KMS-11 (cell line): ENCODE measurements around the gene SLC16A7.

Experiments
- H2AFZ ChIP-seq: fragments of 200-600 bp; sonication (generic); 2 replicates; pipeline ENCODE4 v1.6.1; 2016; ENCODE audit warnings: antibody characterized with exemption, mixed run types, low read depth
- H3K27ac ChIP-seq: fragments of 200-600 bp; sonication (generic); 2 replicates; pipeline ENCODE4 v1.6.1; 2016; ENCODE audit warnings: mild to moderate bottlenecking, mixed run types
- H3K27me3 ChIP-seq: fragments of 200-600 bp; sonication (generic); 2 replicates; pipeline ENCODE4 v1.6.1; 2017; ENCODE audit warnings: mild to moderate bottlenecking, low read depth, mixed run types, moderate library complexity; ENCODE audit not compliant: insufficient read depth
- H3K36me3 ChIP-seq: fragments of 200-600 bp; sonication (generic); 2 replicates; pipeline ENCODE4 v1.6.1; 2017; ENCODE audit warnings: mild to moderate bottlenecking, mixed run types; ENCODE audit not compliant: insufficient read depth
- H3K4me1 ChIP-seq: fragments of 200-600 bp; sonication (generic); 2 replicates; pipeline ENCODE4 v1.6.1; 2016; ENCODE audit warnings: mild to moderate bottlenecking, low read depth, mixed run types; ENCODE audit not compliant: poor library complexity, severe bottlenecking
- H3K4me2 ChIP-seq: fragments of 200-600 bp; sonication (generic); 2 replicates; pipeline ENCODE4 v1.7.0; 2016; ENCODE audit warnings: mild to moderate bottlenecking, mixed run types
- H3K4me3 ChIP-seq: fragments of 200-600 bp; sonication (generic); IDR thresholded peaks from 2 replicates; pipeline ENCODE4 v1.6.1; 2017; ENCODE audit warnings: low read depth, low read length, mixed read lengths; ENCODE audit not compliant: insufficient read depth
- H3K79me2 ChIP-seq: fragments of 200-600 bp; sonication (generic); 2 replicates; pipeline ENCODE4 v1.6.1; 2016; ENCODE audit warnings: low read depth, mixed run types; ENCODE audit not compliant: insufficient read depth
- H3K9ac ChIP-seq: fragments of 200-600 bp; sonication (generic); 2 replicates; pipeline ENCODE4 v1.6.1; 2016; ENCODE audit warnings: mild to moderate bottlenecking, mixed run types
- H4K20me1 ChIP-seq: fragments of 200-600 bp; sonication (generic); 2 replicates; pipeline ENCODE4 v1.6.1; 2016; ENCODE audit warnings: mild to moderate bottlenecking, mixed run types; ENCODE audit not compliant: insufficient read depth
- TF ChIP-seq, protein P1 (sequence below): fragments of 200-600 bp; sonication (generic); conservative IDR thresholded peaks from 2 replicates; pipeline ENCODE4 v1.6.1; 2017; ENCODE audit warnings: low read depth, mild to moderate bottlenecking, antibody characterized with exemption, low read length, moderate library complexity, mixed read lengths

The SLC16A7 gene

DNA sequence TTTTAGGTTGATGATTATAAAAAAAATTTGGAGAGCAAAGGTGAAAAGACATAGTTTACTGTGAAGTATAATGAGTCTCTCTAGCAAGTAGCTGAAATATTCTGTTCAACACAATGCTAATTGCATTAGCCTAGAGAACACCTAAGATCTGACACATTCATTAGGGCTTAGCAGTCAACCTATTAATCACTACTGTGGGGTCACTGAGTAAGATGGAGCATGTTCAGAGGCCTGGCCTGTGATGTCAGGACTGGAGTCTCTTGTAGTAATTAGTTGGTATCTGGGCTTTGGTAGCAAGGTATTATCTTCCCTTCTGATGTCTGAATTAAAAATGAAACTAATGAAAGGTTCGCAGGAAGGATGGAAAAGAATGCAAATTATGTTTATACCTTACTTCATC lies 112.7 kb downstream of the SLC16A7 start:
- TF ChIP-seq, protein P1, sequence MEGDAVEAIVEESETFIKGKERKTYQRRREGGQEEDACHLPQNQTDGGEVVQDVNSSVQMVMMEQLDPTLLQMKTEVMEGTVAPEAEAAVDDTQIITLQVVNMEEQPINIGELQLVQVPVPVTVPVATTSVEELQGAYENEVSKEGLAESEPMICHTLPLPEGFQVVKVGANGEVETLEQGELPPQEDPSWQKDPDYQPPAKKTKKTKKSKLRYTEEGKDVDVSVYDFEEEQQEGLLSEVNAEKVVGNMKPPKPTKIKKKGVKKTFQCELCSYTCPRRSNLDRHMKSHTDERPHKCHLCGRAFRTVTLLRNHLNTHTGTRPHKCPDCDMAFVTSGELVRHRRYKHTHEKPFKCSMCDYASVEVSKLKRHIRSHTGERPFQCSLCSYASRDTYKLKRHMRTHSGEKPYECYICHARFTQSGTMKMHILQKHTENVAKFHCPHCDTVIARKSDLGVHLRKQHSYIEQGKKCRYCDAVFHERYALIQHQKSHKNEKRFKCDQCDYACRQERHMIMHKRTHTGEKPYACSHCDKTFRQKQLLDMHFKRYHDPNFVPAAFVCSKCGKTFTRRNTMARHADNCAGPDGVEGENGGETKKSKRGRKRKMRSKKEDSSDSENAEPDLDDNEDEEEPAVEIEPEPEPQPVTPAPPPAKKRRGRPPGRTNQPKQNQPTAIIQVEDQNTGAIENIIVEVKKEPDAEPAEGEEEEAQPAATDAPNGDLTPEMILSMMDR: no peak
- no peaks in the 10 kb centered on the region for H3K4me1 ChIP-seq
- H3K79me2 ChIP-seq: no peaks in the 10 kb centered on the region
- no peaks in the 10 kb centered on the region for H3K27me3 ChIP-seq
- H3K27ac ChIP-seq: no peak overlapping the region
- H3K36me3 ChIP-seq: no peaks in the 10 kb centered on the region
- no peak overlapping the region for H3K9ac ChIP-seq
- H2AFZ ChIP-seq: no peak overlapping the region
- H3K4me3 ChIP-seq: no peak overlapping the region
- no peaks in the 10 kb centered on the region for H4K20me1 ChIP-seq
- no peak overlapping the region for H3K4me2 ChIP-seq

DNA sequence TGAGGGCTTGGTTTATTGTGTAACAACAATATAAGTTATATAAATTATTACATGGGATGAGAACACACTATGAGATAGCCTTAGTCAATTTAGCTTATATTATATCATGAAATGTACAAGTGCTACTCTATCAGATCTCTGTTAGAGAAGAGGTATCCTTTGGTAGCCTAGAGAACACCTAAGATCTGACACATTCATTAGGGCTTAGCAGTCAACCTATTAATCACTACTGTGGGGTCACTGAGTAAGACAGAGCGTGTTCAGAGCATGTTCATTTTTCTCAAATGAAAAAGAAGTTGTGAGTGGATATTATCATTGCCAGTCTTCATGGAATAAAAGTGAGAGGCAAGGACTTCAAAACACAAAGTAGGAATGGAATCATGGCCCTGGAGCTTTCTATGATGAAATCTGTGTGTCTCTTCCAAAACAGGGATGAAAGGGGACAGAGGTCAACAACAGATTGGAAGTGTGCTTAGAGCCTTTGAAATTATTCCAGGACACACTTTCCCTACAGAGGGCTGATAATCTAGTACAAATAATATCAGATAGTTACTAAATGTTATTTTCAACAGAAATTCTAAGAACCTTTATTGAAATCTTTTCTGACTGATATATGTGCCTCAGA lies 114.3 kb downstream of the SLC16A7 start:
- H3K4me3 ChIP-seq: no peak overlapping the region
- no peak overlapping the region for H3K27ac ChIP-seq
- H3K4me2 ChIP-seq: no peak overlapping the region
- H2AFZ ChIP-seq: no peak overlapping the region
- no peaks in the 10 kb centered on the region for H3K4me1 ChIP-seq
- no peaks in the 10 kb centered on the region for H3K79me2 ChIP-seq
- TF ChIP-seq, protein P1: no peak
- H4K20me1 ChIP-seq: no peaks in the 10 kb centered on the region
- H3K27me3 ChIP-seq: no peaks in the 10 kb centered on the region
- H3K36me3 ChIP-seq: no peaks in the 10 kb centered on the region
- no peak overlapping the region for H3K9ac ChIP-seq

DNA sequence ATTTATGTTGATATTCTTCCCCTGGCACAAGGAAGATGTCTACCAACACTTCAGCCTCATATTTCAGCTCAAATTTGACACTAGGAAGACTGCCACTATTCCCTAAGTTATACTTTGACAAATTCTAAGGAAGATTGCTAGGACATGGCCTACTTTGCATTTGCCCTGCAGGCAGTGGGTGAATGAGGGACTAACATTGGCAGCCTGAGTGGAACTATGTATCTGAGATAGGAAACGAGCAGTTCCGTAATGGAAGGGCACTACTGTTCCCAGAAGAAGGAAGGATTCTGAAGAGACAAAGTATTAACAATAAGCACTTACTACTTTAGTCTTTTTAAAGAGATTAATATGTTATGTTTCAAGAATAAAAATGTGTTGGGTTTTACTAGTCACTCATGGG lies 115.1 kb downstream of the SLC16A7 start:
- H3K4me2 ChIP-seq: no peak overlapping the region
- no peak overlapping the region for H3K27ac ChIP-seq
- H3K27me3 ChIP-seq: no peaks in the 10 kb centered on the region
- H3K9ac ChIP-seq: no peak overlapping the region
- no peaks in the 10 kb centered on the region for H3K79me2 ChIP-seq
- H3K4me3 ChIP-seq: no peak overlapping the region
- H4K20me1 ChIP-seq: no peaks in the 10 kb centered on the region
- no peaks in the 10 kb centered on the region for H3K4me1 ChIP-seq
- no peaks in the 10 kb centered on the region for H3K36me3 ChIP-seq
- no peak overlapping the region for H2AFZ ChIP-seq
- TF ChIP-seq, protein P1: no peak

DNA sequence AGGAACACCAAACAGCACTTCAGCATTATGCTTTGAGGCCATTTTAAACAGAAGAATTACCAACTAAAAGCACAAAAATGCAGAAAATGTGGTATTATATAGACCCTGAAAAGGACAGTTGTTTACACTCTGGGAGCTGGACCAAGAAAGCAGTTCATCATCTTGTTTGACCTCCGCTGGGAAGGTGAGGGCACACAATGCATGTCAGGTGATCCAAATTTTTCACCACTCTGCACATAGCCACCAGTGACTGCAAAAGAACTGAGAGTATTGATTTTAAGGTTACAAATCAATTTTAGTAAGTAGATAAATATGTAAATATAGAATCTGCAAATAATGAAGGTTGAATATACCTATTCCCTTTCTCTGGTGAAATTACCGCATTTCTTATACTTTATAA lies 119.6 kb downstream of the SLC16A7 start:
- no peak overlapping the region for H3K9ac ChIP-seq
- H3K27me3 ChIP-seq: no peaks in the 10 kb centered on the region
- no peaks in the 10 kb centered on the region for H3K36me3 ChIP-seq
- no peak overlapping the region for H3K4me2 ChIP-seq
- H3K4me3 ChIP-seq: no peak overlapping the region
- TF ChIP-seq, protein P1: no peak
- H2AFZ ChIP-seq: no peak overlapping the region
- H3K4me1 ChIP-seq: no peaks in the 10 kb centered on the region
- H3K79me2 ChIP-seq: no peaks in the 10 kb centered on the region
- H4K20me1 ChIP-seq: no peaks in the 10 kb centered on the region
- no peak overlapping the region for H3K27ac ChIP-seq
